GM23338 (cell line): ENCODE results near the gene TCFL5. TPM values are rescaled to one million over a fixed set of nuclear protein-coding genes. Genes with fewer than 3 reads are reported as not detected.
A peak's percentile ranks its signal among the peaks of the same experiment; 100 is the strongest.

ENCODE experiments used
- ATAC-seq: fragments of 200-7000 bp; cut with Tn5 transposase; 3 replicates; pipeline ENCODE4 v1.9.1; 2020
- DNase-seq: peaks from one replicate; pipeline ENCODE4 v3.0.0-alpha.2; 2015; ENCODE audit warnings: low spot score
- H2AFZ ChIP-seq: fragments of 200-600 bp; sonication (generic); 2 replicates; pipeline ENCODE4 v1.8.0; 2016; ENCODE audit warnings: antibody characterized with exemption, mild to moderate bottlenecking, moderate library complexity
- H3F3A ChIP-seq: fragments of 200-600 bp; sonication (generic); replicated peaks from 2 replicates; pipeline ENCODE4 v1.8.0; 2017; ENCODE audit warnings: antibody characterized with exemption, mixed run types, low read depth
- H3K27ac ChIP-seq: fragments of 200-600 bp; sonication (generic); 2 replicates; pipeline ENCODE4 v1.6.1; 2016; ENCODE audit warnings: low read depth
- H3K27me3 ChIP-seq: fragments of 200-600 bp; sonication (generic); 2 replicates; pipeline ENCODE4 v1.8.0; 2016; ENCODE audit warnings: mild to moderate bottlenecking, mixed run types, moderate library complexity; ENCODE audit not compliant: insufficient read depth
- H3K36me3 ChIP-seq: fragments of 200-600 bp; sonication (generic); 2 replicates; pipeline ENCODE4 v1.8.0; 2016; ENCODE audit warnings: mild to moderate bottlenecking; ENCODE audit not compliant: insufficient read depth
- H3K4me1 ChIP-seq: fragments of 200-600 bp; sonication (generic); 2 replicates; pipeline ENCODE4 v1.8.0; 2016; ENCODE audit warnings: mild to moderate bottlenecking, moderate library complexity; ENCODE audit not compliant: insufficient read depth
- H3K4me2 ChIP-seq: fragments of 200-600 bp; sonication (generic); 2 replicates; pipeline ENCODE4 v1.7.1; 2017; ENCODE audit warnings: mixed run types
- H3K4me3 ChIP-seq: fragments of 200-600 bp; sonication (generic); 2 replicates; pipeline ENCODE4 v1.6.1; 2016; ENCODE audit warnings: mixed run types
- H3K79me2 ChIP-seq: fragments of 200-600 bp; sonication (generic); replicated peaks from 2 replicates; pipeline ENCODE4 v1.8.0; 2017; ENCODE audit warnings: mild to moderate bottlenecking; ENCODE audit not compliant: insufficient read depth
- H3K9me2 ChIP-seq: fragments of 200-600 bp; sonication (generic); 2 replicates; pipeline ENCODE4 v1.8.0; 2017; ENCODE audit not compliant: insufficient read depth
- H4K20me1 ChIP-seq: fragments of 200-600 bp; sonication (generic); replicated peaks from 2 replicates; pipeline ENCODE4 v1.8.0; 2017; ENCODE audit warnings: mild to moderate bottlenecking; ENCODE audit not compliant: insufficient read depth
- H3K27ac Mint-ChIP-seq: 2 replicates; pipeline ENCODE4 v1.8.0; 2020; ENCODE audit warnings: inconsistent platforms, mild to moderate bottlenecking, moderate library complexity, mixed read lengths
- H3K27me3 Mint-ChIP-seq: 3 replicates; pipeline ENCODE4 v1.8.0; 2022; ENCODE audit warnings: low read depth, mild to moderate bottlenecking, moderate library complexity, mixed read lengths, inconsistent platforms; ENCODE audit not compliant: insufficient read depth, poor library complexity
- H3K36me3 Mint-ChIP-seq: 3 replicates; pipeline ENCODE4 v1.8.0; 2021; ENCODE audit warnings: low read depth, mild to moderate bottlenecking, inconsistent platforms, moderate library complexity, mixed read lengths
- H3K4me1 Mint-ChIP-seq: 3 replicates; pipeline ENCODE4 v1.8.0; 2020; ENCODE audit warnings: mild to moderate bottlenecking, inconsistent platforms, mixed read lengths
- H3K4me3 Mint-ChIP-seq: 3 replicates; pipeline ENCODE4 v1.8.0; 2021; ENCODE audit warnings: moderate library complexity, mild to moderate bottlenecking, inconsistent platforms, mixed read lengths
- H3K9me3 Mint-ChIP-seq: 3 replicates; pipeline ENCODE4 v1.8.0; 2020; ENCODE audit warnings: moderate library complexity, mild to moderate bottlenecking, inconsistent platforms, mixed read lengths
- CREB1 ChIP-seq: fragments of 250-450 bp; sonication (Bioruptor Pico); IDR thresholded peaks from 2 replicates; pipeline ENCODE4 v1.5.0; 2020; ENCODE audit warnings: low read depth, mild to moderate bottlenecking, moderate library complexity
- CTCF ChIP-seq, 2 experiments: fragments of 200-600 bp in 1 of 2; sonication (generic) in 1 of 2; conservative IDR thresholded peaks; 2 replicates each; pipeline versions ENCODE4 v1.5.1 to v1.6.1; 2016 to 2017; ENCODE audit warnings: antibody characterized with exemption in 2 of 2, low read depth in 2 of 2, mild to moderate bottlenecking in 2 of 2, moderate library complexity in 1 of 2
- ETS1 ChIP-seq: IDR thresholded peaks from 2 replicates; pipeline ENCODE4 v1.6.1; 2016; ENCODE audit warnings: antibody characterized with exemption
- EZH2 ChIP-seq: fragments of 200-600 bp; sonication (generic); IDR thresholded peaks from one replicate; pipeline ENCODE4 v1.8.0; 2017; ENCODE audit warnings: antibody characterized with exemption, mild to moderate bottlenecking, low read depth; ENCODE audit not compliant: unreplicated experiment
- EZH2phosphoT487 ChIP-seq: fragments of 200-600 bp; sonication (generic); IDR thresholded peaks from one replicate; pipeline ENCODE4 v1.8.1; 2018; ENCODE audit warnings: antibody characterized with exemption; ENCODE audit not compliant: unreplicated experiment
- JUNB ChIP-seq: IDR thresholded peaks from one replicate; pipeline ENCODE4 v1.6.1; 2016; ENCODE audit warnings: antibody characterized with exemption; ENCODE audit not compliant: unreplicated experiment
- NANOG ChIP-seq: IDR thresholded peaks from 2 replicates; pipeline ENCODE4 v1.6.1; 2016; ENCODE audit warnings: antibody characterized with exemption, borderline replicate concordance
- POLR2AphosphoS5 ChIP-seq: IDR thresholded peaks from 2 replicates; pipeline ENCODE4 v1.6.1; 2016; ENCODE audit warnings: antibody characterized with exemption, low read depth
- REST ChIP-seq: IDR thresholded peaks from one replicate; pipeline ENCODE4 v1.6.1; 2018; ENCODE audit warnings: antibody characterized with exemption; ENCODE audit not compliant: unreplicated experiment
- STAT1 ChIP-seq: IDR thresholded peaks from one replicate; pipeline ENCODE4 v1.6.1; 2016; ENCODE audit warnings: antibody characterized with exemption; ENCODE audit not compliant: unreplicated experiment
- ZNF114 ChIP-seq: fragments of 250-450 bp; sonication (Bioruptor Pico); IDR thresholded peaks from 2 replicates; pipeline ENCODE4 v1.5.0; 2020; ENCODE audit warnings: mild to moderate bottlenecking, moderate library complexity
- ZNF331 ChIP-seq: fragments of 250-450 bp; sonication (Bioruptor Pico); IDR thresholded peaks from 2 replicates; pipeline ENCODE4 v1.5.0; 2020; ENCODE audit warnings: low read depth, mild to moderate bottlenecking, moderate library complexity
- polyA plus RNA-seq: library from polyadenylated mRNA; unstranded; fragments of >200 nt; fragmentation: Nextera tagmentation; extraction: Ambion mirVana; gene quantifications from 2 replicates; pipeline ENCODE4 v1.2.1, GENCODE V29; 2016
- total RNA-seq: library from RNA; depleted of rRNA; stranded (reverse); fragments of >200 nt; shearing (Covaris generic); gene quantifications from 2 replicates; pipeline ENCODE4 v1.2.3, GENCODE V29; 2014

Gene TCFL5
- total and polyA plus RNA-seq, 2 experiments from 2014 or later: 5.8 to 19.3 TPM

GRCh38 chr20:62834967-62835730, 26.5 kb downstream of the TCFL5 start (continued):
- TF ChIP-seq POLR2AphosphoS5 (no peak), ZNF331 (CRISPR knock-in tag) (no peak), ETS1 (no peak), ZNF114 (CRISPR knock-in tag) (no peak), STAT1 (no peak), EZH2 (no peak), NANOG (no peak), CREB1 (CRISPR knock-in tag) (no peak), CTCF (conservative IDR thresholded peaks at IDR 0.05; ENCODE audit: low read depth in 2 of 2) (no peak), REST (no peak)

- H2AFZ ChIP-seq: no peak overlapping the region
- Mint-ChIP-seq H3K36me3 (peaks cover 20% of the 10 kb centered on the region; the same call in 2 of the 3 replicates), H3K9me3 (no peaks in the 10 kb centered on the region), H3K4me3 (peak overlapping the region; percentile 6; the same call in 2 of the 3 replicates), H3K27me3 (peaks cover 10% of the 10 kb centered on the region), H3K27ac (peak overlapping the region; percentile 61), H3K4me1 (peaks cover 32% of the 10 kb centered on the region)
- H3K79me2 ChIP-seq: no peaks in the 10 kb centered on the region
- peaks cover 2% of the 10 kb centered on the region; the same call in 1 of the 2 replicates for H3F3A ChIP-seq
- ATAC-seq (peak; percentile 7), DNase-seq (no peak)
- H3K4me3 ChIP-seq: no peak overlapping the region
- H3K4me1 ChIP-seq: no peaks in the 10 kb centered on the region
- H4K20me1 ChIP-seq: no peaks in the 10 kb centered on the region
- 0 out of 2 replicates have a peak overlapping the region, but pooled peaks have one; percentile 63 for H3K27ac ChIP-seq
- H3K36me3 ChIP-seq: 0 out of 2 replicates have a peak, but pooled peaks cover 3% of the 10 kb centered on the region
- no peaks in the 10 kb centered on the region for H3K9me2 ChIP-seq
- H3K27me3 ChIP-seq: no peaks in the 10 kb centered on the region
- peak overlapping the region; percentile 40; the same call in 1 of the 2 replicates for H3K4me2 ChIP-seq
- TF ChIP-seq JUNB (no peak), EZH2phosphoT487 (no peak)
Measured at GRCh38 chr20:62832951-62833391, 28.7 kb downstream of the TCFL5 start.
